Activated CD8-positive, alpha-beta memory T cell treated with anti-CD3 and anti-CD28 coated beads, Interleukin-2, amount 50 U/mL, for 1 hour (primary cell): ENCODE results near the gene TMEM30A.

ENCODE experiments used
- DNase-seq: peaks from one replicate; pipeline ENCODE4 v3.0.0-alpha.2; 2020; ENCODE audit errors: extremely low read depth

Gene TMEM30A

DNA sequence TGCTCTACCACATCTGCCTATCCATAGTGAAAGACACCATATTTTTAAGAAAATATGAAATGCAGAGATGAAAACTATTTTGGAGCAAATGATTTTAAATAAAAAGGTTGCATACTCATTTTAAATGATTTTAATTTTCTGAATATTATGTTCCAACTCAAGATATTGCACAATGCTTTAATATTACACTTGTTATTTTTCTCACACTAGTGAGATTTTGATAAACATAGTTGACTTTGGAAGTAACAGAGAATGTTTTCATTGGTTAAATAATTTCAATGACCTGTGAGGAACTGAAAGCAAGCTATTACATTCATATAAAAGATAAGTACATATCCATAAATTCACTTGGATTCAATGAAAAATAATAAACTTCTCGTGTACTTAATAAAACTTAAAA, 7.2 kb upstream of the TMEM30A start:
- no peak for DNase-seq

DNA sequence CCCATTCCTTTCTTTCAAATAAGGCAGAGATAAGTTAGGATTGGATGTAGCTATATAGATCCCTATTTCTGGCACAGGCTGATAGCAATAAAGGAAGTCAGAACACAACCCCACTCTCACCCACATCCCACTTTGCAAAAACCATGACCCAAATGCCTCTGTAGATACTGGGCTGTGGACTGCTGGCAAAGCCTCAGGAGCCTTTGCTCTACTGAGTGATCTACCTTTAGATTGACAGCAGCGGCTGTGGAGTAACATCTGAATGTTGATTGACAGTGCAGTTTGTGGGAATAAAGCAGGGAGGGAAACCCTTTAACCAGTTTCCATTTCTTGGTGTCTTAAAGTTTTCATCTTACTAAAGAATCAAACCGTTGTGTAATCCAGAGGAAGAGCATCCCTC, 6.7 kb upstream of the TMEM30A start:
- DNase-seq: no peak

DNA sequence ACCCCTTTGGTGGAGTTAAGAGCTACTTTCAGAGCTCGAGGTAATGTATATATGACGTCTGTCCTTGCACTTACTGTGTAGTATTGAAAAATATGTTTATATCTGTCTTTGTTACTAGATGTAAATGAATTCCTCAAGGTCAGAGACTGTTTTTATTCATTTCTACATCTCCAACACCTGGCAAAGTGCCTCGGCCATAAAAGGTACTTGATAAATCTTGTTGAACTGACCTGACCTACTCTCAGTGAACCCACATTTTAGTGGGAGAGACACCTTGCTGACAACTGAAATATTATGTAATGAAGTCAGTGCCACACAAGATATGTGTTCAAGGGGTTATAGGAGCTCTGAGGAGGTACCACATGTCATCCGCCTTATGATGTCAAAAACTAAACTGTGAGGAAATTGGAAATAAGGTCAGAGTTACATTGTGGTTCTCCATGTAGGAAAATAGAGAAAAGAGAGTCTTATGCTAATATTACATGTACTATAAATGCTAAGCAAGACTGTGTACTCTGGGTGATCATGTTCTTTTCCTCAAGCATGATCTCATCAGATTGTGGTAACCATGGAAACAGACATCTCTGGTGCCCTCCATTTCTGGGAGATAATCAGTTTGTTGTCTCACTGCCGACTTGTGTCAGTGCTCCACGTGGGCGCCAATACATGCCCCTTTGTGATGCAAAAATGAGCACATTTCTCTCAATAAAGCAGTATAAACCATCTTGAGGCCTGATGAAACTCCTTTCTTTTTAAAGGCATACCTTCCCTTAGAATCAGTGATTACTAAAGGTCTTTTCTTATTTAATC, 5.7 kb upstream of the TMEM30A start:
- DNase-seq: no peak

DNA sequence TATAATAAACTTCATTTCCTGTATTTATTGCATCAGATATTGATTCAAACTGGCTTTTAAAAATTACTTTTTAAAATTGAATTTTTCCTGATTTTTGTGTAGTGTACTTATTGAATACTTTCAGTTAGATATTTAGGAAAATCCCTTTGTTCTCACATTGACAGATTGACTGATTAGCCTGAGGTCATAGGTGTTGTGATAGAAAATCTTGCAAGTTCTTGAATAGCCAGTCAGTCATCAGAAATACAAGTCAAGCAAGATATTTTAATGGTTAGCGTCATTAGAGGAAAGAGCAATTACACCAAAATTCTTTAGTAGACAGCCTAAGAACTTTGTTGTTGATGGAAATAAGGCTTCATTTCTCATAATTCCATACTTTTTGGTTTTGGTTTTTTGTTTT, 3.4 kb upstream of the TMEM30A start:
- DNase-seq: no peak

DNA sequence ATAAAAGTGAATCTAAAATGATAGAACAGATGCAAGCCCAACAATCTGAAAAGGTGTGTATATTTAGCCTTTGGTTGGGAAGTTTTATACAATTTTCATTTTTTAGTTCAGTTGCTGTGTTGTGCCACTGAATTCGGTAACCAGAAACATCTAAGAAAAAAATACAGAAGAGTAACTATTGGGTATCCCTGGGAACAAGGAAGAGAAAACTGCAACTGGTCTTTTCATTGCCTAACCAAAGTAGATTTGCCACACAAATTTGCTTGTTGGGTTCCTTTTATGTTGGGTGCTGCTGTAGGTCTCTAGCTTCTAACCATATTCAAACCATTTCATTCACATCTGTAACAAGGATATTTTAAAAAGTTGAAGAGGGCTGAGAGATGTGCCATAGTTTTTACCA, 2.8 kb upstream of the TMEM30A start:
- DNase-seq: no peak

DNA sequence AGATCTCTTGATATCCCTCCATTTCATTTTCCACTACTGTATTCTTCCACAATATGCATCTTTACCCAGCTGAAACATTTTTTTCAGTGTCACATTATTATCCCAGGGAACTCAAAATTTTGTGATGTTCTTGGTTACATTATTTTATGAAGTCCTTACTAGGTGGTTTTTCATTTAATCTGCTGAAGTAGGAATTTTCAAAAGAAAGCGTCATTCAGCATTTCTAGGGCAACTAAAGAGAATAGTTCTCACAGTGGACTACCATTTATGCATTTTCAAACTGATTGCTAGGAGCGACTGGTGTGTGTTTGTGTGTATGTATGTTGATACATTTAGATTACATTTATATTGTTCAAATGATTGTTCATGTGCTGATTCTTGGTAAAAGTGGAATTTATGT, 2.4 kb upstream of the TMEM30A start:
- no peak for DNase-seq

DNA sequence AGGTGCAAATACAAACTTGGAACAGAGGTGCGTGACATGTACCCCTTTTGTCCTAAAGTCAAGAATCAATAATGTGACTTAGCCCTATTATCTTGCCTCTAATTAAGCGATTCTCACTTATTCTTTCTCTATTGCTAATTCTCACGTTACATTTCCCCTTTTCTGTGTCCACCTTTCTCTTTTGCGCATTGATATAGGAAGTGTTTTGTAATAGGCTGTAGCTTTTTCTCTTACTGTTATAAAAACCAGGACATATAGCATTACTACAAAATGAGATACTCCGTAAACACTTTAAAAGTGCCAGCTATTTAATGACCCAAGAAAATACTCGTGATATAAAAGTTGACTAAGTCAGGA, 669 bp upstream of the TMEM30A start:
- DNase-seq: no peak

DNA sequence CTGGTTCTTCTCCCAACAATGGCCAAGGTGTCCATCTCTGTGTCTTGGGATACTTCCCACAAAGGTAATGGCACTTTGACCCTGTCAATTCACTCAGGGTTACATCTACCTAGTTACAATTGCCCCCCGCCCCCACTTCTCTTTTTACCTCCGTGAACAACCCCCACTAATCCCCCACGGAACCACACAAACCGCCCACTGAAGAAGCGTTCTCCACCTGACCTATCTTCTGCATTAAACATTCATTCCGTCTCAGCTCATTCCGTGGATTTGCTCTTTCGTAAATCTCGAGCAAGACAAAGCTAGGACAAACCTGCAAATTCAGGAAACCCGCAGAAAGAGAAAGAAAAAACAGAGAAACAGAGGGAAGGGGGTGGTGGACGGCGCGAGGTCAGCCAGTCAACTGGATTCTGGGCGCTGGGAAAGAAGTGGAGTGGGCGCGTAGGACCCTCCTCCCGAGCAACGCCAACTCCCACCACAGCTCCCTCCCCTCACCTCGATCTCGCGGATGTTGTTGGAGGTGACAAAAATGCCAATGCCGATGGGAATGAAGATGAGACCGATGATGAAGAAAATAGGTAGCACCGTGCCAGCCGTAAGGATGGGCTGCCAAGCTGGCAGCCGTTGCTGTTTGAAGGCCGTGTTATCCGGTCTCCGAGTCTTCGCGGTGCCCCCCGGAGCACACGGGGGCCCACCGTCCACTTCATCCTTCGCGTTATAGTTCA, 523 bp downstream of the TMEM30A start:
- DNase-seq: no peak

DNA sequence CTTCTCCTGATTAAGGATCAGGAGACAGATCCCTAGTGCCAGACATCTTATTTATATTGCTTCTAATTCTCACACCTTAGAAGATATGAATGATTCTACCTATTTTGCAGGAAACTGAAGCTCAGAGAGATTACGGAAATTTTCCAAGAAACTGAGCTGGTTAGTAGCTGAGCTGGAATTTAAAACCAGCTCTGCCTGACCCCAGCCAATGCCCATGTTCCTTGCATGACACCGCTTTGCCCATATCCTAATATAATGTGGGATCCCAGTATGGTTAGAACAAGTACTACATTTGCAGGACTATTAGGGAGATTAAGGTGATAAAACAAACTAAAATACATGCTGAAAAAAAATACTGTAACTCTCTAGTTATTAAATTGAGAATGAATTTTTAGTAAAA, 1.9 kb downstream of the TMEM30A start:
- DNase-seq: no peak

DNA sequence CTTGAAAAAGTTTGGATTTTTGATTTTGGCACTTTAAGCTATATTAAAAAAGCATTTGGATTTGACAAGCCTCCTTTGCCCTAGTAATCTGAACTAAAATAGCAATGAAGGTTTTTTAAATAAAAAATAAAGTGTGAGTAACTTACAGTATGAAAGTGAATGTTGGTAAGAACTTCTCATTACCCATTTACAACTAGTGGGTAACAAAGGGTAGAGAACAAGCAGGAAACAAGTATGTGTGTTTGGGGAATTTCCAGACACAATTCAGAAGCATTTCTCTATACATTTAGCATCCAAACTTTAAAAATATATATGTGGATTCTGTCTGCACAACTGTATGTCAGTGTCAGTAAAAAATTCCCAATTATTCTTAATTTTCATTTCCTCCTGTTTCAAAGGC, 2.9 kb downstream of the TMEM30A start:
- no peak for DNase-seq

DNA sequence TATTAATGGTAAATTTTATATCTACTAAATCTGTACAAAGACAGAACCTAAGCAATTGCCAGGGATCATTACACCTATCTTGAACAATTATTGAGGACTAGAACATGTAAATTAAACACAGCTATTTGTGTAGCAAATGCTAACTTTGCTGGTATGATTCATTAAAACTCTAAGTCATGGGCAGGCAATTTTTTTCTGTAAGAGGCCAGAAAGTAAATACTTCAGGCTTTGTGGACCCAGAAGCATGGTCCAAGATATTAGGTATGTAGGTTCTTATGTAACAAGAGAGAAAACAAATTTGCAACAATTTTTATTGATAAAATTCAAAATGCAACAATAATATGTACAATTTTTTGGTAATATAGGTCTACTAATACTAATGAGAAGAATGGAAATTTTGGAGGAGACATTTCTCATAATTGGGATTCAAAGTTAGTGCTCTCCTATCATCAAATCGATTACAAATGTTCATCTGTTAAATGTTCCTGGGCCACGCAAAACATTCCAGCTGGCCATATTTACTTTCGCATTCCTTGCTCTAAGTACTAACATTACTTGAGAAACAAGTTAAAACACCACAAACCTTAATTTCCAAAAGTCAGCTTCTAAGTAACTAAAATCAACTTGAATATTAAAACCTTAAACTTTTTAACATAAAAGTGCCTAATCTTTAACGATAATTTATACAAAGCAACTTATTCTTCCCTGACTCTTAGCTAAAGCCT, 4.3 kb downstream of the TMEM30A start:
- no peak for DNase-seq

DNA sequence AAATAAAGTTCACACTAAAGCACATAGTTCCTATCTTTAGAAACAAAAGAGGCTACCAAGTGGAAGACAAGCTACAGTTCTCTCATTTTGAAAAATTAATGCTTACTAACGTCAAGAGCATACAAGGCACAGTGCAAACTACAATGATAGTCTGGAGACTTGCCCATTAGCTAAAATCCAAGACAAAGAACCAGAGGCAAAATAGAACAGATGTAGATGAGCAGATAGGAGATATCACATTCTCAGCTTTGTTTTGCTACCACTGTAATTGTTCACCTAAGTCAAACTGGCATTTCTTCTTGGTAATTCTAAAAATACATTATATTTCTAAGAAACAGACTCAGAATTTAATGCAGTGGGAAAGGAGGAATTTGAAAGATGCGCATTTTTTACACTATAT, 5.2 kb downstream of the TMEM30A start:
- DNase-seq: no peak

DNA sequence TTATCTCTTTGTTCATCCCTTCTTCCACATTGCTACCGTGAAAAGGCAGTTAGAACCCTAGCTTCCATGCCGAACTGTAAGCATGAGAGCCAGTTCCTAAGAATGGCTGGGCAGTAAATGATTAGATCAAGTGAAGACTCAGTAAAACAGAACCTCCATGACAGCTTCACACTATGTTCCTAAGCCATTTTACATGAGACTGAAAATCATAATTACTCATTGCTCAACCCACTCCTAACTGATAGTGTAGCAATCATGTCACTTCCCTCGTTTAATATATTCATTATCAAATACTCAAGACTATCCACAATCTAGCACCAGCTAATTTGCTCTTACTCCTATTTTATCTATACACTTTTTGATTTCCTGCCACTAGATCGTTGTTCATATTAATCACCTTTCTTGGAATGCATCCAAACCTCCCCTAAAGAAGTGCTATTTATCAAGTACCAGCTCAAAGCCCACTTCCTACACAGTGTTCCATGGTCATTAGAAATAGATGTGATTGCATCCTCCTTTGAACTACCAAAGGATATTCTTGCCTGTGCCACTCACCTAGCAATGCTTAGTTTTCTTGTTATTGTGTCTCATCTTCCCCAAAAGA, 6.0 kb downstream of the TMEM30A start:
- no peak for DNase-seq

DNA sequence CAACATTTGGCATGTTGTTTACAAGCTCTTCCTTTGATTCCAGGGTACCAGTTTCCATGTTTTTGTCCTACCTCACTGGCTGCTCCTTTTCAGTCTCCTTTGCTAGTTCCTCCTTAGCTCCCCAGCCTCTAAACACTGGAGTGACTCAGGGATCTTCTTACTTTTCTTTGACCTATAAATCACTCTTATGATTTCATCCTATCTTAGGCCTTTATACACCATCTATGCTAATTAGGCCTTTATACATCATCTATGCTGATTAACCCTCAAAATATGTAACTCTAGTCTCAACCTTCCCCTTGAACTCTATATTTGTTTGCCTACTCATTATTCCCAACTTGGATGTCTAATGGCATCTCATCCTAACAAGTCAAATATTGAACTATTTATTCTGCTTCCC, 9.5 kb downstream of the TMEM30A start:
- no peak for DNase-seq

DNA sequence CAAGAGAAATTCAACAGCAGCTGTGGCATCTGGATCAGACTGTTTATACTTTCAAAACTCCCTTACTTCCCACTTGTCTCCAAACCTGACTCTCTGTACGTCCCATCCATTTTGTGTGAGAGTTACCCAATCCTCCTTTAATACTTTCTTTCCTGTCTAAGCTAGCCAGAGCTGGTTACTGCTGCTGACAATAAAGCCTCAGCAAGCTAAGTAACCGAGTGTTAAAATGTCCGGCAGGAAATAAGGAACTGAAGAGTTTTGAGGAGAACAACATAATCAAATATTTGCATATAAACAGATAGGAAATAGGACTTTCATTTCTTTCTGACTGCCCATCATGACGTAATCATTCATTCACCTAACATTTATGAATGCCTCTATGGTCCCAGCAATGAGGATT, 11.6 kb downstream of the TMEM30A start:
- DNase-seq: no peak

DNA sequence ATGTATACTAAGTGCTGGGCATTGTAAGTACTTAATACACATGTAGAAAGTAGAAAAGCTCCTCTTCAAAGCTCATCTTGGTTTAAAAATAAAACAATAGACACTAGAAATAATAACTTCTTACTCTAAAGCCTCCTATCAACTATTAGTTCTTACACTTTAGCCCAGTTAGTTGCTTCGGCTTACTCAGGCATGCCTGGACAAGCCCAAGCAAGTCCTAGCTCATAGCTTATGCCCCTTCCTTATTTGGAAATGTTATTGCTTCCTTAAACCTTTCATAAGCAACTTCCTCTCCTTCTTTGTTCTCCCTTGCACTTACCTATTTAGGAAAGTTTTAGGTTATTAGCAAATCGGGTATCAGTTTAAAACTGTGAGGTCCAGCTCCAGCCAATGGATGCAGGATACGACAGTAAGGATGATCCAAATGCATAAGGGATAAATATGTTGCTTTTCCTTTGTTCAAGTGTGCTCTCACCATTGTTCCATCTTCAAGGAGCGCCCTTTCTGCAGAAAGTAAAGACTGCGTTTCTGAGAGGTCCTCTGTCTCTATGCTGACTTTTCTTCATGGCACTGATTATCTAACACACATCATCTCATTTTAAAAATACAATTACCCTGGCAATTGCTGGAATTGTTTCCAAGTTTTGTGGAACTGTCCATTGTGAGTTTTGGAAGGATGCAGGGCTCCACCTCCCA, 12.3 kb downstream of the TMEM30A start:
- DNase-seq: no peak

DNA sequence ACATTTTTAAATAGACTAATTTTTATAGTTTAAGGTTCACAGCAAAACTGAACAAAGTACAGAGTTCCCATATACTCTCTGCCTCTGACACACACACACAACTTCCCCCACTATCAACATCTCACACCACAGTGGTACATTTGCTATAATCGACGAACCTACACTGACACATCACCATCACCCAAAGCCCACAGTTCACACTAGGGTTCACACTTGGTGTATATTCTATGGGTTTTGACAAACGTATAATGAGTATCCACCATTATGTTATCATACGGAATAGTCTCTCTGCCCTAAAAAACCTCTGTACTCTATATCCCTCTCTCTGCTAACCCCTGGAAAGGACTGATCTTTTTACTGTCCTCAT, 15.6 kb downstream of the TMEM30A start:
- no peak for DNase-seq

DNA sequence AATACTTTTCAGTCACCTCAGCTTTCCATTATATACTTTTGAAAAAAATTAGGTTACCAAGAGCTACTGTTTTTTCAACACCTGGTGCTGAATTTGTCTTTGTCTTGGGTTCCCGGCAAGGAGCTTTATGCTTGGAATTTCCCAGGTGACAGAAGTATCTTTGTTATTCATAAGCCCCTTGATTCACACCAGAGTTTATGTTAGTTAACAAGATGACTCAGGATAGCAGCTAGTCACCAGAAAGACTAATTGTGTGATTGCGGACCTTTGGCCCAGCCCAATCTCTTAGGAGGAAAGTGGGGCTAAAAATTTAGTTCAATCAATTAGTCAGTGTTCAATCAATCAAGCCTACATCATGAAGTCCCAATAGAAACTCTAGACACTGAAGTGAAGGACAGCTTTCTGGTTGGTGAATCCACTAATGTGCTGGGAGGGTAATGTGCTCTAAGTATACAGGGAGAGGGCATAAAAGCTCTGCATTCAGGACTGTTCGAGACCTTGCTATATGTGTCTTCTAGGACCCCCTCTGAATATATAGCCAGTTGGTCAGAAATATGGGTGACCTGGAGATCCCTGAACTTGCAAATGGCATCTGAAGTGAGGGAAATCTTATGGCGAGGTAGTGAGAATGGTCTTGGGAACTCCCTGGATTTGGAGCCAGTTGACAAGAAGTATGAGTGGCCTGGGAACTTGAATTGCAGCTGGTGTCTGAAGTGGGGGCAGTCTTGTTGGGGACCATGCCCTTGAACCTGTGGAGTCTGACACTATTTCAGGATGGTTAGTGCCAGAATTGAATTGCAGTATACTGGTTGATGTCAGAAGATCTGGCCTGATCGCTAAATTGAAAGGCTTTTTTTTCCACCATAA, 16.2 kb downstream of the TMEM30A start:
- DNase-seq: no peak

DNA sequence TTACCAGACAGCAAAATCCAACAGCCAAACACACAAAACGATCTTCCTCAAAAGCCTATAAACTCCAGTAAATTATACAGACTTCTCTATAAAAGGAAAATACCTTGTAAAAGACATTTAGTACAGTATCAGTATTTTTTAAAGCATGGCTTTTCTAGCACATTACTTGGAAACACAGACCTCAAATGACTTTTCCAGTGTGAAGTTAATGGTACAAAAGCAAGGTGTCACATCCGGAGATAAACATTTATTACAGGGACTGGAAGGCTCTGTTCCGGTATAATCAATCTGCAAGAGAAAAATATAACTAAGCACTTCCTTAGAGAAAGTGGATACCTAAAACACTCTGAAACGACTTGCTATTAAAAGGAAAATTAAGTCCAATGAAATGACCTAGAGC, 17.1 kb downstream of the TMEM30A start:
- DNase-seq: no peak

DNA sequence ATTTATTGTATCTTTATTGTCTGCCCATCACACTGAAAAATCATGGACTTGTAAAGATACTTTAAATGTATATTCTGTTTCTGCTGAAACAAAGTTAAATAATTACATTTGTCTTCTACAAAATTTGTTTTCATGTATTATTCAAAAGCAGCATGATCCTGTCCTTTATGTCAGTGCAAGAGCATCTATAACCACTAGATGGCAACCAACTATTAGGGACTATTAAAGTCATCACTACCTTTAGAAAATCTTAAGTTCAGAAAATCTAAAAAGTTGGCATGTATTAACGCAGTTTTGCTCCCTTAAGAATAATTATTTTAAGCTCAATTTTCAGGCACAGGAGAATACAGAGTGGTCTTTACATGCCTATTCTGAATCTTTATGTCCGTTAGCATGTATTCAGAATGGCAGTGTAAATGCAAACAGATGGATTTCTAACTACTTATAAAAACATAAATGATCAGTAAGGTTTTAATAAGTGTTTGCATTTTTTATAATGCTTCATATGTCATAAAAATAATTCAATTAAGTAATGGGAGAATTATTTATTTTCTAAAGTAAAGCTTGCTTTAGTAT, 17.8 kb downstream of the TMEM30A start:
- DNase-seq: no peak

DNA sequence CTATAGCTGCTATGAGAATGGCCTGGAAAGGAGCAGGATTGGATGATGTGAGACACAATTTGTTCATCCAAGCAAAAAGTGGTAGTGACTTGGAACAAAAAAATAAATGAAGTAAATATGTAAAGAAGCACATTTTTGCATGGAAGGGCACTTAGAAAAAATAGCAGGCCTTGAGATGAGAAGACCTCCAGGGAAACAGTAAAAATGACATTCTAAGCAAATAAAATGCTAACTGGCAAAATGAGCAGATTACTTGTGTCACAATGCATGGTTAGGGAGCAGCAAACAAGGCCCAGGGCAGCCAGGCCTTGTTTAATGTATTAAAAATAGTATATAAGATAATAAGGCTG, 21.2 kb downstream of the TMEM30A start:
- no peak for DNase-seq
